Measurements from ENCODE around the gene CCDC85B. TPM values are rescaled to one million over a fixed set of nuclear protein-coding genes. Genes with fewer than 3 reads are reported as not detected.

Gene CCDC85B
- polyA plus RNA-seq, 1 donor from 2014 or later: 83.9 TPM

- Mint-ChIP-seq H3K27me3 (peaks cover 2% of the 10 kb centered on the region), H3K36me3 (no peaks in the 10 kb centered on the region), H3K27ac (no peak overlapping the region), H3K4me3 (peak overlapping the region in 1 of 4 donors; percentile 47), H3K4me1 (peaks cover 11 to 14% (median 12%) of the 10 kb centered on the region in 3 donors), H3K9me3 (no peaks in the 10 kb centered on the region)
Observed at GRCh38 chr11:65932558-65932919, 42.1 kb downstream of the CCDC85B start.

DNA sequence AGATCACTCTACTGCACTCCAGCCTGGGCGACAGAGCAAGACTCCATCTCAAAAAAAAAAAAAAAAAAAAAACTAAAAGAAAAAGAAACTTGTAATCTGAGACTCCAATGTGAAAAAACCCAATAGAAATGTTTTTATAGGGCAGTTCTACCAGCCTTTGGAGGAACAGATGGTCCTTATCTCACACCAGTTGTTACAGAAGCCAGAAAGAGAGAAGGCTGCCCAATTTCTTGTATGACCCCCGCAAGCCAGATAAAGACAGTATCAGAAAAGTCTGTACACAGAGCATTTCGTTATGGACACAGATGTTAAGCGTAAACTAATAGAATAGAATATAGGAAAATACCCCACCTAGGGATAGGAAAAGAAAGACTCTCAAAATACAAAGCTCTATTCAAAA is 43.5 kb downstream of the CCDC85B start:
- no peaks in the 10 kb centered on the region for H3K9me3 Mint-ChIP-seq
- peaks cover 1 to 3% (median 2%) of the 10 kb centered on the region in 3 donors for H3K4me1 Mint-ChIP-seq
- H3K4me3 Mint-ChIP-seq: no peak overlapping the region
- no peaks in the 10 kb centered on the region for H3K36me3 Mint-ChIP-seq
- H3K27me3 Mint-ChIP-seq: peaks cover 2% of the 10 kb centered on the region
- H3K27ac Mint-ChIP-seq: no peak overlapping the region

DNA sequence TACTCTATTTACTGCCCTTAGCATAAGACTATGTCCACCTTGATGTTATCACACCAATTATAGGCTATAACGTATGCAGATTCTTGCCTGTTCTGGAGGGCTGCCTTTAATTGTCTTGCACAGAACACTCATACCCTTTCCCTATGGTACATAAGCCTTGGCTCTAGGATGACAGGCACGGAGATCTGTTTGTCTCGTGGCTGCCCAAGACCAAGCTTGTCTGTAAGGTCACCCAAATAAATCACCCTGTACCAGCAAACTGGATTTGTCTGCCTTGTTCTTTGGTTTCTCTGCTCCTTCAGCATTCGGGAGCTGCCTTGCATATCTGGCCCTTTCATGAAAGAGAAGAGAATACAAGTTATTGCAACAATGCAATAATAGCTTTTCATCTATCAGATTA is 47.3 kb downstream of the CCDC85B start:
- Mint-ChIP-seq H3K9me3 (no peaks in the 10 kb centered on the region), H3K4me3 (no peak overlapping the region), H3K36me3 (no peaks in the 10 kb centered on the region), H3K27me3 (peaks cover 2% of the 10 kb centered on the region), H3K27ac (no peak overlapping the region), H3K4me1 (peaks cover 6 to 12% (median 9%) of the 10 kb centered on the region in 3 donors)

Other genes with a start within 250 kb of the CCDC85B start
- 66.7 TPM for gene RELA, start 227.8 kb upstream of the CCDC85B start, polyA plus RNA-seq
- 62.6 TPM for gene KAT5, start 178.4 kb upstream of the CCDC85B start, polyA plus RNA-seq
- 120 TPM for gene RNASEH2C, start 169.9 kb upstream of the CCDC85B start, polyA plus RNA-seq
- 17.2 TPM for gene AP5B1, start 109.7 kb upstream of the CCDC85B start, polyA plus RNA-seq
- not detected for gene OVOL1, start 103.6 kb upstream of the CCDC85B start, polyA plus RNA-seq
- gene SNX32, start 56.7 kb upstream of the CCDC85B start, polyA plus RNA-seq: 0.78 TPM
- 2,244 TPM for gene CFL1, start 32.5 kb upstream of the CCDC85B start, polyA plus RNA-seq
- gene MUS81, start 30.2 kb upstream of the CCDC85B start, polyA plus RNA-seq: 38.7 TPM
- 0.29 TPM for gene EFEMP2, start 17.9 kb upstream of the CCDC85B start, polyA plus RNA-seq
- 29.2 TPM for gene CTSW, start 10.8 kb upstream of the CCDC85B start, polyA plus RNA-seq
- 97.0 TPM for gene FIBP, start 2.2 kb upstream of the CCDC85B start, polyA plus RNA-seq
- gene FOSL1, start 9.7 kb downstream of the CCDC85B start, polyA plus RNA-seq: 0.79 TPM
- 61.6 TPM for gene C11orf68, start 28.4 kb downstream of the CCDC85B start, polyA plus RNA-seq
- gene DRAP1, start 28.8 kb downstream of the CCDC85B start, polyA plus RNA-seq: 90.7 TPM
- gene TSGA10IP, start 54.8 kb downstream of the CCDC85B start, polyA plus RNA-seq: not detected
- gene SART1, start 71.1 kb downstream of the CCDC85B start, polyA plus RNA-seq: 53.1 TPM
- 35.8 TPM for gene EIF1AD, start 111.5 kb downstream of the CCDC85B start, polyA plus RNA-seq
- 284 TPM for gene BANF1, start 111.8 kb downstream of the CCDC85B start, polyA plus RNA-seq
- gene CST6, start 121.3 kb downstream of the CCDC85B start, polyA plus RNA-seq: not detected
- gene CATSPER1, start 135.8 kb downstream of the CCDC85B start, polyA plus RNA-seq: not detected
- not detected for gene GAL3ST3, start 158.5 kb downstream of the CCDC85B start, polyA plus RNA-seq
- gene SF3B2, start 161.7 kb downstream of the CCDC85B start, polyA plus RNA-seq: 91.8 TPM
- 72.9 TPM for gene PACS1, start 179.6 kb downstream of the CCDC85B start, polyA plus RNA-seq

Data from IgD-negative memory B cell (primary cell).